HepG2 (cell line): ENCODE data around the gene SCN4B. TPM values are rescaled to one million over a fixed set of nuclear protein-coding genes. Genes with fewer than 3 reads are reported as not detected.

ENCODE experiments used
- ATAC-seq: fragments of 200-7000 bp; cut with Tn5 transposase; 3 replicates; pipeline ENCODE4 v1.9.1; 2020; ENCODE audit warnings: mild to moderate bottlenecking, moderate library complexity
- BruUV-seq: library from RNA; stranded (reverse); fragments of 400-500 nt; replicated peaks from 2 replicates; lab custom pipeline; 2021; lab: Mats Ljungman, UMichigan
- CTCF ChIA-PET: fragments of 300-600 bp; formaldehyde crosslinking; extraction: SDS; loops from one replicate; lab custom pipeline; 2021; ENCODE audit warnings: low total read pairs, inconsistent platforms, low intra/inter-chr PET ratio; lab: Yijun Ruan, JAX
- POLR2A ChIA-PET: fragments of 350-600 bp; sonication (Branson Sonifier 250); formaldehyde crosslinking; loops from one replicate; lab custom pipeline; 2020; ENCODE audit warnings: antibody characterized with exemption, inconsistent platforms; lab: Yijun Ruan, JAX
- DNase-seq: peaks from one replicate; pipeline ENCODE4 v3.0.0-alpha.2; 2015; ENCODE audit warnings: low spot score
- FAIRE-seq: peaks from 3 replicates; lab custom pipeline; 2011; peaks lifted over from hg19 to GRCh38; lab: Jason Lieb, UNC
- H2AFZ ChIP-seq: one replicate; pipeline ENCODE4 v1.6.1; 2011; ENCODE audit warnings: low read length, inconsistent platforms
- H3K27ac ChIP-seq: fragments of 300-600 bp; 3 replicates; pipeline ENCODE4 v1.8.0; 2011; ENCODE audit warnings: mixed run types, mild to moderate bottlenecking, mixed read lengths, low read length, inconsistent platforms; ENCODE audit not compliant: insufficient read depth; ENCODE audit errors: extremely low read length
- H3K27me3 ChIP-seq, 2 experiments: fragments of 200-600 bp in 1 of 2; 2 replicates in 1 of 2; 3 replicates in 1 of 2; pipeline versions ENCODE4 v1.6.0 to v1.8.0; 2011; ENCODE audit warnings: low read length in 2 of 2, mild to moderate bottlenecking in 2 of 2, moderate library complexity in 2 of 2, inconsistent platforms in 1 of 2; ENCODE audit not compliant: insufficient read depth in 2 of 2, control insufficient read depth in 1 of 2
- H3K36me3 ChIP-seq, 2 experiments: fragments of 200-600 bp in 1 of 2; replicated peaks in 1 of 2; 2 replicates in 1 of 2; 3 replicates in 1 of 2; pipeline versions ENCODE4 v1.5.1 to v1.8.0; 2011; ENCODE audit warnings: low read length in 2 of 2, inconsistent platforms in 1 of 2; ENCODE audit not compliant: insufficient read depth in 2 of 2, control insufficient read depth in 1 of 2
- H3K4me1 ChIP-seq: 2 replicates; pipeline ENCODE4 v1.5.1; 2012; ENCODE audit warnings: low read length, inconsistent platforms; ENCODE audit not compliant: insufficient read depth
- H3K4me2 ChIP-seq: 2 replicates; pipeline ENCODE4 v1.6.0; 2011; ENCODE audit warnings: low read depth, low read length, inconsistent platforms
- H3K4me3 ChIP-seq, 3 experiments: fragments of 200-600 bp in 1 of 3; sonication (generic), shearing (Covaris generic) in 1 of 3; replicated peaks in 1 of 3; 2 replicates each; pipeline ENCODE4 v1.5.1; 2011 to 2016; ENCODE audit warnings: low read length in 3 of 3, inconsistent platforms in 2 of 3, low read depth in 2 of 3, mild to moderate bottlenecking in 2 of 3, control low read depth in 1 of 3, mixed read lengths in 1 of 3; ENCODE audit not compliant: insufficient read depth in 1 of 3
- H3K79me2 ChIP-seq: one replicate; pipeline ENCODE4 v1.6.1; 2011; ENCODE audit warnings: low read length, inconsistent platforms; ENCODE audit not compliant: insufficient read depth
- H3K9ac ChIP-seq: 2 replicates; pipeline ENCODE4 v1.6.0; 2011; ENCODE audit warnings: mild to moderate bottlenecking, low read depth, low read length, inconsistent platforms; ENCODE audit not compliant: insufficient read depth
- H3K9me3 ChIP-seq: 2 replicates; pipeline ENCODE4 v1.5.1; 2012; ENCODE audit warnings: mild to moderate bottlenecking, low read length
- H4K20me1 ChIP-seq: 2 replicates; pipeline ENCODE4 v1.6.0; 2011; ENCODE audit warnings: inconsistent platforms, mild to moderate bottlenecking, low read length, moderate library complexity; ENCODE audit not compliant: insufficient read depth
- ATF7 ChIP-seq, 2 experiments: fragments of 450-650 bp in 1 of 2; sonication (generic) in 1 of 2; formaldehyde crosslinking in 1 of 2; IDR thresholded peaks; 2 replicates each; pipeline versions ENCODE4 v1.4.0 to v1.6.1; 2016 to 2020; ENCODE audit warnings: antibody characterized with exemption in 1 of 2, mild to moderate bottlenecking in 1 of 2, missing genetic modification reagents in 1 of 2
- BRD4 ChIP-seq: sonication (generic); formaldehyde crosslinking; IDR thresholded peaks from 2 replicates; pipeline ENCODE4 v1.4.0; 2020; ENCODE audit warnings: missing genetic modification reagents
- HDAC1 ChIP-seq: sonication (generic); formaldehyde crosslinking; IDR thresholded peaks from 2 replicates; pipeline ENCODE4 v1.5.1; 2020; ENCODE audit warnings: mild to moderate bottlenecking, missing genetic modification reagents
- NCOR1 ChIP-seq: fragments of 200-600 bp; sonication (generic); IDR thresholded peaks from 2 replicates; pipeline ENCODE4 v1.7.0; 2017; ENCODE audit warnings: antibody characterized with exemption, low read length, borderline replicate concordance
- NR1H2 ChIP-seq: sonication (generic); formaldehyde crosslinking; IDR thresholded peaks from 2 replicates; pipeline ENCODE4 v1.8.1; 2022; ENCODE audit warnings: low read depth, missing genetic modification reagents, borderline replicate concordance
- SNAPC2 ChIP-seq: sonication (generic); formaldehyde crosslinking; IDR thresholded peaks from 2 replicates; pipeline ENCODE4 v1.8.1; 2022; ENCODE audit warnings: mild to moderate bottlenecking, missing genetic modification reagents
- TEAD2 ChIP-seq: sonication (generic); formaldehyde crosslinking; IDR thresholded peaks from 2 replicates; pipeline ENCODE4 v1.9.0; 2021; ENCODE audit warnings: missing genetic modification reagents
- ZBTB33 ChIP-seq: sonication (generic); formaldehyde crosslinking; IDR thresholded peaks from 2 replicates; pipeline ENCODE4 v1.4.0; 2020; ENCODE audit warnings: missing genetic modification reagents
- ZNF570 ChIP-seq: sonication (generic); formaldehyde crosslinking; IDR thresholded peaks from 2 replicates; pipeline ENCODE4 v1.4.0; 2020; ENCODE audit warnings: mild to moderate bottlenecking, missing genetic modification reagents, borderline replicate concordance
- ZNF770 ChIP-seq: sonication (generic); formaldehyde crosslinking; IDR thresholded peaks from 2 replicates; pipeline ENCODE4 v1.5.0; 2020; ENCODE audit warnings: mild to moderate bottlenecking, missing genetic modification reagents
- WGBS: methylation state at CpG from one replicate; pipeline ENCODE4 v1.1.6; 2017; ENCODE audit warnings: low lambda C conversion rate; 5-methylcytosine and 5-hydroxymethylcytosine counted together
- in situ Hi-C: cut with HindIII; loops from 2 replicates; pipeline ENCODE4 v1.10.0; 2017; ENCODE audit warnings: low pct_unique_long_range_greater_than_20kb; ENCODE audit not compliant: extremely low pct_ligation_motif_present
- intact Hi-C: fragments of 100-400 bp; cut with micrococcal nuclease; formaldehyde crosslinking; loops from one replicate; pipeline ENCODE4 v1.10.0; 2022; ENCODE audit not compliant: unreplicated experiment
- polyA plus RNA-seq, 8 experiments: library from polyadenylated mRNA; depleted of rRNA in 3 of 8; stranded (reverse) in 7 of 8; unstranded in 1 of 8; fragments of >200 nt; fragmentation: Illumina TruSeq in 4 of 8; extraction: Trizol in 4 of 8; gene quantifications; 2 replicates each; pipeline versions ENCODE4 v1.2.1 to v1.2.3, GENCODE V29; 2011 to 2016; ENCODE audit warnings: low read depth in 4 of 8, missing spikeins in 1 of 8, mixed read lengths in 1 of 8; ENCODE audit not compliant: insufficient read depth in 1 of 8
- total RNA-seq, 5 experiments: library from RNA; depleted of rRNA; stranded (reverse); fragments of >200 nt; fragmentation: Illumina TruSeq; extraction: Trizol; gene quantifications; 2 replicates each; pipeline ENCODE4 v1.2.3, GENCODE V29; 2016; ENCODE audit warnings: low read depth in 1 of 5
- TF ChIP-seq, protein P1 (sequence below): IDR thresholded peaks from 2 replicates; pipeline ENCODE4 v1.6.1; 2018; ENCODE audit warnings: missing genetic modification reagents, mild to moderate bottlenecking, missing compliant biosample characterization
- TF ChIP-seq, protein P2 (sequence below): sonication (generic); formaldehyde crosslinking; IDR thresholded peaks from 2 replicates; pipeline ENCODE4 v1.5.0; 2020; ENCODE audit warnings: mild to moderate bottlenecking, missing genetic modification reagents
- TF ChIP-seq, protein P3 (sequence below): sonication (generic); formaldehyde crosslinking; IDR thresholded peaks from 2 replicates; pipeline ENCODE4 v1.8.1; 2023; ENCODE audit warnings: missing genetic modification reagents, mild to moderate bottlenecking, borderline replicate concordance

Gene SCN4B
- total and polyA plus RNA-seq, 2 of the 13 experiments (the other 11 are each of a cell fraction or from before 2014, with no cell fraction given), result 0.04 to 0.29 TPM

- TF ChIP-seq HDAC1 (CRISPR knock-in tag), result no peak
- TF ChIP-seq ATF7 (IDR thresholded peaks at IDR 0.05), result no peak
- no peak for TF ChIP-seq ATF7 (CRISPR knock-in tag; IDR thresholded peaks at IDR 0.05)
- TF ChIP-seq NR1H2, result no peak
- TF ChIP-seq, protein P1, sequence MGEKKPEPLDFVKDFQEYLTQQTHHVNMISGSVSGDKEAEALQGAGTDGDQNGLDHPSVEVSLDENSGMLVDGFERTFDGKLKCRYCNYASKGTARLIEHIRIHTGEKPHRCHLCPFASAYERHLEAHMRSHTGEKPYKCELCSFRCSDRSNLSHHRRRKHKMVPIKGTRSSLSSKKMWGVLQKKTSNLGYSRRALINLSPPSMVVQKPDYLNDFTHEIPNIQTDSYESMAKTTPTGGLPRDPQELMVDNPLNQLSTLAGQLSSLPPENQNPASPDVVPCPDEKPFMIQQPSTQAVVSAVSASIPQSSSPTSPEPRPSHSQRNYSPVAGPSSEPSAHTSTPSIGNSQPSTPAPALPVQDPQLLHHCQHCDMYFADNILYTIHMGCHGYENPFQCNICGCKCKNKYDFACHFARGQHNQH (CRISPR knock-in tag), result no peak
- no peak for TF ChIP-seq TEAD2 (CRISPR knock-in tag)
- TF ChIP-seq NCOR1, result no peak
- TF ChIP-seq SNAPC2 (CRISPR knock-in tag), result no peak
- TF ChIP-seq, protein P2, sequence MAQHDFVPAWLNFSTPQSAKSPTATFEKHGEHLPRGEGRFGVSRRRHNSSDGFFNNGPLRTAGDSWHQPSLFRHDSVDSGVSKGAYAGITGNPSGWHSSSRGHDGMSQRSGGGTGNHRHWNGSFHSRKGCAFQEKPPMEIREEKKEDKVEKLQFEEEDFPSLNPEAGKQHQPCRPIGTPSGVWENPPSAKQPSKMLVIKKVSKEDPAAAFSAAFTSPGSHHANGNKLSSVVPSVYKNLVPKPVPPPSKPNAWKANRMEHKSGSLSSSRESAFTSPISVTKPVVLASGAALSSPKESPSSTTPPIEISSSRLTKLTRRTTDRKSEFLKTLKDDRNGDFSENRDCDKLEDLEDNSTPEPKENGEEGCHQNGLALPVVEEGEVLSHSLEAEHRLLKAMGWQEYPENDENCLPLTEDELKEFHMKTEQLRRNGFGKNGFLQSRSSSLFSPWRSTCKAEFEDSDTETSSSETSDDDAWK (CRISPR knock-in tag), result no peak
Measured at GRCh38 chr11:118105657-118106305, 46.8 kb downstream of the SCN4B start (continued).

- ATAC-seq (no peak), FAIRE-seq (no peak), DNase-seq (no peak)
- 66% methylated on average over 3 of the region's 6 CpGs for WGBS
- Histone ChIP-seq H3K27ac (no peak overlapping the region), H3K9me3 (no peaks in the 10 kb centered on the region), H3K4me1 (peaks cover 22% of the 10 kb centered on the region), H3K4me3 (no peak overlapping the region), H3K9ac (no peak overlapping the region), H3K4me2 (no peak overlapping the region), H2AFZ (no peak overlapping the region), H3K79me2 (no peaks in the 10 kb centered on the region), H3K36me3 (no peaks in the 10 kb centered on the region), H4K20me1 (no peaks in the 10 kb centered on the region), H3K27me3 (peaks cover 4 to 29% of the 10 kb centered on the region in 2 experiments)
- intact Hi-C loops, result no loop called here
- in situ Hi-C loops, result no loop called here
- no TSS peak for BruUV-seq
- POLR2A ChIA-PET, result no interaction called here
- CTCF ChIA-PET, result no interaction called here
- TF ChIP-seq ZNF570 (CRISPR knock-in tag) (no peak), BRD4 (CRISPR knock-in tag) (no peak), ZNF770 (no peak), ZBTB33 (no peak)
- TF ChIP-seq, protein P3, sequence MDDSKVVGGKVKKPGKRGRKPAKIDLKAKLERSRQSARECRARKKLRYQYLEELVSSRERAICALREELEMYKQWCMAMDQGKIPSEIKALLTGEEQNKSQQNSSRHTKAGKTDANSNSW (CRISPR knock-in tag), result no peak
Measured at GRCh38 chr11:118104491-118104890, 48.1 kb downstream of the SCN4B start.
